K562 (cell line): ENCODE measurements around the gene HS6ST1. TPM values are rescaled to one million over a fixed set of nuclear protein-coding genes. Genes with fewer than 3 reads are reported as not detected.
"Not testable (repeated sequence)": the region's sequence is repeated elsewhere in the genome, so short reads cannot be mapped to it uniquely, and the experiment has no call there.

Source experiments
- ATAC-seq: fragments of 200-7000 bp; cut with Tn5 transposase; 3 replicates; pipeline ENCODE4 v1.9.1; 2020; ENCODE audit warnings: moderate library complexity
- BruUV-seq: library from RNA; stranded (reverse); fragments of 400-500 nt; replicated peaks from 2 replicates; lab custom pipeline; 2021; lab: Mats Ljungman, UMichigan
- CTCF ChIA-PET: fragments of 300-600 bp; formaldehyde crosslinking; extraction: SDS; loops from one replicate; lab custom pipeline; 2021; ENCODE audit warnings: low intra/inter-chr PET ratio; lab: Yijun Ruan, JAX
- POLR2A ChIA-PET: fragments of 300-600, 350-650 bp; sonication (Branson Sonifier 250); formaldehyde crosslinking; extraction: SDS; loops from one replicate; lab custom pipeline; 2021; ENCODE audit warnings: antibody characterized with exemption, inconsistent platforms; lab: Yijun Ruan, JAX
- DNase-seq, 4 experiments: peaks; one replicate each; pipeline versions ENCODE4 v3.0.0 to v3.0.0-alpha.2; 2011 to 2018; ENCODE audit warnings: low spot score in 3 of 4, mixed read lengths in 3 of 4; ENCODE audit errors: extremely low read depth in 1 of 4
- FAIRE-seq: peaks from 2 replicates; lab custom pipeline; 2011; peaks lifted over from hg19 to GRCh38; lab: Jason Lieb, UNC
- H2AFZ ChIP-seq: 2 replicates; pipeline ENCODE4 v1.6.0; 2011; ENCODE audit warnings: low read depth, low read length, control low read depth, inconsistent platforms
- H3K27ac ChIP-seq: fragments of 200-600 bp; 3 replicates; pipeline ENCODE4 v1.8.0; 2011; ENCODE audit warnings: low read depth, mild to moderate bottlenecking, control low read depth, inconsistent platforms, low read length, moderate library complexity, mixed read lengths; ENCODE audit errors: extremely low read depth
- H3K27me3 ChIP-seq, 2 experiments: fragments of 300-600 bp in 1 of 2; 2 replicates in 1 of 2; 3 replicates in 1 of 2; pipeline versions ENCODE4 v1.6.0 to v1.8.0; 2011; ENCODE audit warnings: inconsistent platforms in 2 of 2, low read length in 2 of 2, mild to moderate bottlenecking in 1 of 2, mixed read lengths in 1 of 2, moderate library complexity in 1 of 2; ENCODE audit not compliant: control insufficient read depth in 2 of 2, insufficient read depth in 2 of 2
- H3K36me3 ChIP-seq: fragments of 300-600 bp; 3 replicates; pipeline ENCODE4 v1.8.0; 2011; ENCODE audit warnings: mild to moderate bottlenecking, low read length, inconsistent platforms; ENCODE audit not compliant: control insufficient read depth, insufficient read depth
- H3K4me1 ChIP-seq, 2 experiments: fragments of 200-600 bp in 1 of 2; replicated peaks in 1 of 2; 2 replicates in 1 of 2; 3 replicates in 1 of 2; pipeline versions ENCODE4 v1.5.1 to v1.8.0; 2011; ENCODE audit warnings: inconsistent platforms in 2 of 2, low read length in 2 of 2, mild to moderate bottlenecking in 1 of 2, mixed read lengths in 1 of 2, moderate library complexity in 1 of 2; ENCODE audit not compliant: control insufficient read depth in 2 of 2, insufficient read depth in 2 of 2
- H3K4me2 ChIP-seq: 2 replicates; pipeline ENCODE4 v1.6.1; 2011; ENCODE audit warnings: low read length, control low read depth, inconsistent platforms, mixed read lengths; ENCODE audit not compliant: insufficient read depth
- H3K4me3 ChIP-seq: fragments of 200-600 bp; sonication (generic), shearing (Covaris generic); 2 replicates; pipeline ENCODE4 v1.5.1; 2016; ENCODE audit warnings: control low read depth, inconsistent platforms
- H3K79me2 ChIP-seq: fragments of 200-600 bp; 3 replicates; pipeline ENCODE4 v1.8.0; 2011; ENCODE audit warnings: low read length, inconsistent platforms; ENCODE audit not compliant: control insufficient read depth, insufficient read depth
- H3K9ac ChIP-seq, 2 experiments: 2 replicates each; pipeline versions ENCODE4 v1.6.0 to v1.6.1; 2011; ENCODE audit warnings: low read depth in 2 of 2, low read length in 2 of 2, control low read depth in 1 of 2, inconsistent platforms in 1 of 2, mild to moderate bottlenecking in 1 of 2, mixed read lengths in 1 of 2; ENCODE audit not compliant: insufficient read depth in 1 of 2
- H3K9me1 ChIP-seq: one replicate; pipeline ENCODE4 v1.6.0; 2011; ENCODE audit warnings: inconsistent platforms, mild to moderate bottlenecking, low read length, moderate library complexity; ENCODE audit not compliant: control insufficient read depth, insufficient read depth
- H3K9me3 ChIP-seq: replicated peaks from 2 replicates; pipeline ENCODE4 v1.5.1; 2011; ENCODE audit warnings: low read depth, low read length, inconsistent platforms; ENCODE audit not compliant: control insufficient read depth, insufficient read depth
- H4K20me1 ChIP-seq: replicated peaks from 2 replicates; pipeline ENCODE4 v1.6.1; 2011; ENCODE audit warnings: low read length, inconsistent platforms, mixed read lengths; ENCODE audit not compliant: control insufficient read depth, insufficient read depth
- CREB1 ChIP-seq, 2 experiments: sonication (generic) in 1 of 2; formaldehyde crosslinking in 1 of 2; IDR thresholded peaks; 2 replicates each; pipeline versions ENCODE4 v1.6.1 to v1.8.0; 2012 to 2022; ENCODE audit warnings: inconsistent platforms in 1 of 2, mild to moderate bottlenecking in 1 of 2, missing genetic modification reagents in 1 of 2, moderate library complexity in 1 of 2
- MCM7 ChIP-seq, 2 experiments: fragments of 450-650 bp; IDR thresholded peaks; 2 replicates each; pipeline ENCODE4 v1.6.1; 2016 to 2018
- POLR2A ChIP-seq: fragments of 450-650 bp; conservative IDR thresholded peaks from 2 replicates; pipeline ENCODE4 v1.6.1; 2016
- STAT5A ChIP-seq: IDR thresholded peaks from 2 replicates; pipeline ENCODE4 v1.6.1; 2012; ENCODE audit warnings: low read length, inconsistent platforms, borderline replicate concordance
- ZNF274 ChIP-seq: IDR thresholded peaks from 2 replicates; pipeline ENCODE4 v1.6.1; 2011; ENCODE audit warnings: low read depth, mild to moderate bottlenecking, low read length, moderate library complexity, borderline replicate concordance
- WGBS: fragments of 100-300 bp; shearing (Covaris generic); methylation state at CpG from one replicate; pipeline ENCODE4 v1.1.6; 2016; ENCODE audit warnings: low coverage, mixed read lengths; ENCODE audit not compliant: insufficient coverage; ENCODE audit errors: missing lambda C conversion rate; 5-methylcytosine and 5-hydroxymethylcytosine counted together
- in situ Hi-C: fragments of 300-500 bp; cut with MboI; formaldehyde crosslinking; loops from 4 replicates; pipeline ENCODE4 v1.15.0; 2018; ENCODE audit warnings: inconsistent platforms, mixed read lengths
- intact Hi-C: fragments of 100-400 bp; cut with micrococcal nuclease; formaldehyde crosslinking; loops from 2 replicates; pipeline ENCODE4 v1.14.2; 2022
- polyA plus RNA-seq, 8 experiments: library from polyadenylated mRNA; depleted of rRNA in 4 of 8; stranded (reverse) in 5 of 8; unstranded in 3 of 8; fragments of >200 nt; fragmentation: Nextera tagmentation in 2 of 8; fragmentation: Illumina TruSeq in 1 of 8; extraction: Ambion mirVana in 2 of 8; extraction: Trizol in 1 of 8; gene quantifications; 2 replicates each; pipeline versions ENCODE4 v1.2.1 to v1.2.3, GENCODE V29; 2011 to 2014; ENCODE audit warnings: inconsistent platforms in 1 of 8, missing spikeins in 1 of 8
- total RNA-seq, 7 experiments: library from RNA; depleted of rRNA in 6 of 7; stranded (reverse); fragments of >200 nt in 6 of 7; fragmentation: Illumina TruSeq in 2 of 7; extraction: Trizol in 2 of 7; gene quantifications; 2 replicates each; pipeline versions ENCODE4 v1.2.1 to v1.2.3, GENCODE V29; 2011 to 2021; ENCODE audit warnings: low replicate concordance in 1 of 7
- TF ChIP-seq, protein P1 (sequence below): sonication (generic); formaldehyde crosslinking; IDR thresholded peaks from 2 replicates; pipeline ENCODE4 v1.5.0; 2020; ENCODE audit warnings: missing genetic modification reagents
- TF ChIP-seq, protein P2 (sequence below): sonication (generic); formaldehyde crosslinking; IDR thresholded peaks from 2 replicates; pipeline ENCODE4 v1.9.0; 2022; ENCODE audit warnings: mild to moderate bottlenecking, missing genetic modification reagents

The HS6ST1 gene
- total and polyA plus RNA-seq, 9 of the 15 experiments (the other 6 are each of a cell fraction or from before 2014, with no cell fraction given): 0.06 to 7.4 (median 3.8) TPM

- Histone ChIP-seq H3K9me3 (no peaks in the 10 kb centered on the region), H2AFZ (no peak overlapping the region), H3K9ac (no peak overlapping the region; a peak in 1 of 4 replicates), H3K9me1 (no peaks in the 10 kb centered on the region), H3K79me2 (no peaks in the 10 kb centered on the region), H3K27me3 (peaks cover 17 to 44% of the 10 kb centered on the region in 2 experiments), H3K36me3 (no peaks in the 10 kb centered on the region), H3K27ac (no peak overlapping the region), H4K20me1 (no peaks in the 10 kb centered on the region), H3K4me3 (no peak overlapping the region), H3K4me2 (no peak overlapping the region), H3K4me1 (peaks cover 0 to 16% of the 10 kb centered on the region in 2 experiments; a peak in 2 of 5 replicates)
- WGBS: 0% methylated on average over 6 of the region's 6 CpGs
- TF ChIP-seq POLR2A: no peak
- TF ChIP-seq, protein P1, sequence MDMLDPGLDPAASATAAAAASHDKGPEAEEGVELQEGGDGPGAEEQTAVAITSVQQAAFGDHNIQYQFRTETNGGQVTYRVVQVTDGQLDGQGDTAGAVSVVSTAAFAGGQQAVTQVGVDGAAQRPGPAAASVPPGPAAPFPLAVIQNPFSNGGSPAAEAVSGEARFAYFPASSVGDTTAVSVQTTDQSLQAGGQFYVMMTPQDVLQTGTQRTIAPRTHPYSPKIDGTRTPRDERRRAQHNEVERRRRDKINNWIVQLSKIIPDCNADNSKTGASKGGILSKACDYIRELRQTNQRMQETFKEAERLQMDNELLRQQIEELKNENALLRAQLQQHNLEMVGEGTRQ (CRISPR knock-in tag): peak; percentile 19; the same call in 1 of the 2 replicates
- TF ChIP-seq, protein P2, sequence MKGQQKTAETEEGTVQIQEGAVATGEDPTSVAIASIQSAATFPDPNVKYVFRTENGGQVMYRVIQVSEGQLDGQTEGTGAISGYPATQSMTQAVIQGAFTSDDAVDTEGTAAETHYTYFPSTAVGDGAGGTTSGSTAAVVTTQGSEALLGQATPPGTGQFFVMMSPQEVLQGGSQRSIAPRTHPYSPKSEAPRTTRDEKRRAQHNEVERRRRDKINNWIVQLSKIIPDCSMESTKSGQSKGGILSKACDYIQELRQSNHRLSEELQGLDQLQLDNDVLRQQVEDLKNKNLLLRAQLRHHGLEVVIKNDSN (CRISPR knock-in tag): peak; percentile 47; the same call in 1 of the 2 replicates
- ATAC-seq (no peak; the same call in 2 of the 3 replicates), FAIRE-seq (no peak), DNase-seq (no peak)
- intact Hi-C loops: no loop called here
- POLR2A ChIA-PET: interaction anchor here (0.6 to 1.4 kb wide), 2 partner anchors 11 to 17 kb away, joined by 3 to 4 read pairs; no protein-coding TSS in a partner anchor
- CTCF ChIA-PET: no interaction called here
- in situ Hi-C loops: no loop called here
- no TSS peak for BruUV-seq
These were observed 60.5 kb downstream of the HS6ST1 start for GRCh38 chr2:128258218-128258617.

GRCh38 chr2:128252501-128252900, 66.2 kb downstream of the HS6ST1 start:
- 7% methylated on average over 6 of the region's 6 CpGs for WGBS
- peaks cover 8 to 19% of the 10 kb centered on the region in 2 experiments for H3K27me3 ChIP-seq
- no peak for TF ChIP-seq STAT5A
- TF ChIP-seq CREB1 (IDR thresholded peaks at IDR 0.05): no peak
- TF ChIP-seq CREB1 (CRISPR knock-in tag; IDR thresholded peaks at IDR 0.05): no peak
- no peak for TF ChIP-seq MCM7 (IDR thresholded peaks at IDR 0.05)
- TF ChIP-seq ZNF274: no peak
- no peak overlapping the region for H2AFZ ChIP-seq
- DNase-seq: no peak
- intact Hi-C loops: no loop called here
- no peaks in the 10 kb centered on the region for H3K79me2 ChIP-seq
- ATAC-seq: no peak
- H3K4me1 ChIP-seq: no peaks in the 10 kb centered on the region; a peak in 1 of 5 replicates
- H3K4me3 ChIP-seq: no peak overlapping the region
- H3K9ac ChIP-seq: no peak overlapping the region; a peak in 1 of 4 replicates
- CTCF ChIA-PET: no interaction called here
- H3K36me3 ChIP-seq: no peaks in the 10 kb centered on the region
- H3K9me1 ChIP-seq: no peaks in the 10 kb centered on the region
- FAIRE-seq: no peak
- POLR2A ChIA-PET: interaction anchor here (0.7 kb wide), 1 partner anchor 457 kb away, joined by 4 read pairs; no protein-coding TSS in a partner anchor
- H3K4me2 ChIP-seq: no peak overlapping the region
- H3K27ac ChIP-seq: no peak overlapping the region
- no peaks in the 10 kb centered on the region for H3K9me3 ChIP-seq
- in situ Hi-C loops: no loop called here
- no peaks in the 10 kb centered on the region for H4K20me1 ChIP-seq
- BruUV-seq: no TSS peak

DNA sequence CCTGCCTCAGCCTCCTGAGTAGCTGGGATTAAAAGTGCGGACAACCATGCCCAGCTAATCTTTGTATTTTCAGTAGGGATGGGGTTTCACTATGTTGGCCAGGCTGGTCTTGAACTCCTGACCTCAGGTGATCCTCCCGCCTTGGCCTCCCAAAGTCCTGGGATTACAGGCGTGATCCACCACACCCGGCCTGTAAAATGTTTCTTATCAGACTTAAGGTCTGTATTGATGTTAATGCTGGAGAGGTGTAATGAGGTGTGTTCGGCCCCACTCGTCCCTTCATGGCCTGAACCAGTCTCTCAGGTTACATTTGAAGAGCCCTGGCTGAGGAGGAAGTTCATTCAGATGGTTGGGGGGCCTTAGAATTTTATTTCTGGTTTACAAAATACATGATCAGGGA, 66.6 kb downstream of the HS6ST1 start:
- H3K4me1 ChIP-seq, H3K36me3 ChIP-seq, H3K79me2 ChIP-seq, intact Hi-C loops, H4K20me1 ChIP-seq, H3K4me3 ChIP-seq, FAIRE-seq, in situ Hi-C loops, CTCF ChIA-PET, DNase-seq, BruUV-seq, H3K9me1 ChIP-seq, H3K9ac ChIP-seq, H2AFZ ChIP-seq, H3K4me2 ChIP-seq, ATAC-seq, H3K27ac ChIP-seq, H3K9me3 ChIP-seq: not testable (repeated sequence)
- 27% methylated on average over 6 of the region's 6 CpGs for WGBS
- peaks cover 8 to 19% of the 10 kb centered on the region in 2 experiments for H3K27me3 ChIP-seq
- POLR2A ChIA-PET: interaction anchor here (0.7 kb wide), 1 partner anchor 456 kb away, joined by 4 read pairs; no protein-coding TSS in a partner anchor
